SK-N-SH treated with all-trans-retinoic acid at 6 μM for 48 hours (cell line): ENCODE measurements around the gene PRR33.

Experiments used
- ARNTL ChIP-seq: fragments of 450-650 bp; formaldehyde crosslinking; IDR thresholded peaks from 2 replicates; pipeline ENCODE4 v1.5.0; 2020; ENCODE audit warnings: low read depth, mild to moderate bottlenecking, moderate library complexity, borderline replicate concordance
- BACH2 ChIP-seq: fragments of 250-450 bp; sonication (Bioruptor Pico); IDR thresholded peaks from 2 replicates; pipeline ENCODE4 v1.9.0; 2021; ENCODE audit warnings: mild to moderate bottlenecking, borderline replicate concordance
- ESRRG ChIP-seq: fragments of 250-450 bp; sonication (Bioruptor Pico); IDR thresholded peaks from 2 replicates; pipeline ENCODE4 v1.6.1; 2021; ENCODE audit warnings: mild to moderate bottlenecking
- ISL1 ChIP-seq: fragments of 250-450 bp; sonication (Bioruptor Pico); IDR thresholded peaks from 2 replicates; pipeline ENCODE4 v2.1.2; 2022; ENCODE audit warnings: mild to moderate bottlenecking, moderate library complexity
- OSR1 ChIP-seq: fragments of 250-450 bp; sonication (Bioruptor Pico); IDR thresholded peaks from 2 replicates; pipeline ENCODE4 v1.8.0; 2022; ENCODE audit warnings: moderate library complexity, mild to moderate bottlenecking, inconsistent platforms
- PATZ1 ChIP-seq: fragments of 250-450 bp; sonication (Bioruptor Pico); IDR thresholded peaks from 2 replicates; pipeline ENCODE4 v1.8.0; 2020; ENCODE audit warnings: mild to moderate bottlenecking, moderate library complexity, borderline replicate concordance
- PPARA ChIP-seq: fragments of 250-450 bp; sonication (Bioruptor Pico); IDR thresholded peaks from 2 replicates; pipeline ENCODE4 v1.5.0; 2020; ENCODE audit warnings: mild to moderate bottlenecking, borderline replicate concordance
- RARB ChIP-seq: fragments of 250-450 bp; sonication (Bioruptor Pico); IDR thresholded peaks from 2 replicates; pipeline ENCODE4 v1.8.0; 2021; ENCODE audit warnings: mild to moderate bottlenecking, moderate library complexity
- TOX ChIP-seq: fragments of 250-450 bp; sonication (Bioruptor Pico); IDR thresholded peaks from 2 replicates; pipeline ENCODE4 v1.8.0; 2021; ENCODE audit warnings: mild to moderate bottlenecking, moderate library complexity, borderline replicate concordance
- ZC3H10 ChIP-seq: fragments of 250-450 bp; sonication (Bioruptor Pico); IDR thresholded peaks from 2 replicates; pipeline ENCODE4 v1.5.1; 2021; ENCODE audit warnings: mild to moderate bottlenecking, moderate library complexity
- ZFP3 ChIP-seq: fragments of 250-450 bp; sonication (Bioruptor Pico); IDR thresholded peaks from 2 replicates; pipeline ENCODE4 v1.5.0; 2020; ENCODE audit warnings: mild to moderate bottlenecking, moderate library complexity
- ZFP30 ChIP-seq: fragments of 450-650 bp; formaldehyde crosslinking; IDR thresholded peaks from 2 replicates; pipeline ENCODE4 v1.5.0; 2022; ENCODE audit warnings: mild to moderate bottlenecking, moderate library complexity
- TF ChIP-seq, protein P1 (sequence below): fragments of 250-450 bp; sonication (Bioruptor Pico); IDR thresholded peaks from 2 replicates; pipeline ENCODE4 v1.5.1; 2020; ENCODE audit warnings: low read depth, mild to moderate bottlenecking, moderate library complexity

- TF ChIP-seq, protein P1, sequence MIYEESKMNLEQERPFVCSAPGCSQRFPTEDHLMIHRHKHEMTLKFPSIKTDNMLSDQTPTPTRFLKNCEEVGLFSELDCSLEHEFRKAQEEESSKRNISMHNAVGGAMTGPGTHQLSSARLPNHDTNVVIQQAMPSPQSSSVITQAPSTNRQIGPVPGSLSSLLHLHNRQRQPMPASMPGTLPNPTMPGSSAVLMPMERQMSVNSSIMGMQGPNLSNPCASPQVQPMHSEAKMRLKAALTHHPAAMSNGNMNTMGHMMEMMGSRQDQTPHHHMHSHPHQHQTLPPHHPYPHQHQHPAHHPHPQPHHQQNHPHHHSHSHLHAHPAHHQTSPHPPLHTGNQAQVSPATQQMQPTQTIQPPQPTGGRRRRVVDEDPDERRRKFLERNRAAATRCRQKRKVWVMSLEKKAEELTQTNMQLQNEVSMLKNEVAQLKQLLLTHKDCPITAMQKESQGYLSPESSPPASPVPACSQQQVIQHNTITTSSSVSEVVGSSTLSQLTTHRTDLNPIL (CRISPR knock-in tag), result no peak
- TF ChIP-seq ZC3H10 (CRISPR knock-in tag) (no peak), ZFP3 (CRISPR knock-in tag) (no peak), ARNTL (no peak), ESRRG (CRISPR knock-in tag) (no peak), RARB (CRISPR knock-in tag) (no peak), ZFP30 (CRISPR knock-in tag) (no peak), PPARA (no peak), BACH2 (CRISPR knock-in tag) (no peak), TOX (no peak), PATZ1 (no peak), ISL1 (CRISPR knock-in tag) (no peak), OSR1 (CRISPR knock-in tag) (no peak)
Observed at GRCh38 chr11:1896923-1897322, 5.2 kb upstream of the PRR33 start.
